SK-N-SH (cell line): ENCODE data around the gene DIAPH1.

ENCODE experiments used
- CTCF ChIP-seq: fragments of 200-600 bp; sonication (generic); IDR thresholded peaks from 2 replicates; pipeline ENCODE4 v1.6.1; 2017; ENCODE audit warnings: antibody characterized with exemption, mild to moderate bottlenecking, moderate library complexity
- EZH2phosphoT487 ChIP-seq: fragments of 200-600 bp; sonication (generic); IDR thresholded peaks from 2 replicates; pipeline ENCODE4 v1.6.1; 2017; ENCODE audit warnings: low read depth, mixed run types, mild to moderate bottlenecking, antibody characterized with exemption, moderate library complexity, borderline replicate concordance
- MAX ChIP-seq: IDR thresholded peaks from 2 replicates; pipeline ENCODE4 v1.4.0; 2012; ENCODE audit warnings: low read depth
- POLR2AphosphoS5 ChIP-seq: IDR thresholded peaks from 2 replicates; pipeline ENCODE4 v1.6.1; 2012; ENCODE audit warnings: low read depth, low read length
- RAD21 ChIP-seq: IDR thresholded peaks from 2 replicates; pipeline ENCODE4 v1.6.1; 2012; ENCODE audit warnings: mild to moderate bottlenecking, low read length
- RFX5 ChIP-seq: IDR thresholded peaks from 2 replicates; pipeline ENCODE4 v1.6.1; 2012; ENCODE audit warnings: mild to moderate bottlenecking, improper control_type of control experiment, low read length
- SIN3A ChIP-seq: IDR thresholded peaks from 2 replicates; pipeline ENCODE4 v1.6.1; 2012; ENCODE audit warnings: low read depth, mild to moderate bottlenecking, low read length, moderate library complexity, borderline replicate concordance
- TAF1 ChIP-seq: IDR thresholded peaks from 2 replicates; pipeline ENCODE4 v1.6.1; 2012; ENCODE audit warnings: low read depth, mild to moderate bottlenecking, low read length, moderate library complexity, borderline replicate concordance
- TCF12 ChIP-seq: IDR thresholded peaks from 2 replicates; pipeline ENCODE4 v1.4.0; 2012
- USF2 ChIP-seq: fragments of 150-350 bp; IDR thresholded peaks from 2 replicates; pipeline ENCODE4 v1.6.1; 2017; ENCODE audit warnings: antibody characterized with exemption, low read length, low read depth, borderline replicate concordance
- YY1 ChIP-seq: IDR thresholded peaks from 2 replicates; pipeline ENCODE4 v1.4.0; 2012; ENCODE audit warnings: low read depth, mild to moderate bottlenecking

GRCh38 chr5:141639357-141640050, 20.7 kb upstream of the DIAPH1 start:
- TF ChIP-seq SIN3A (no peak), USF2 (no peak), TAF1 (no peak), CTCF (no peak), POLR2AphosphoS5 (no peak), TCF12 (no peak), MAX (no peak), EZH2phosphoT487 (no peak), RAD21 (no peak), YY1 (no peak), RFX5 (no peak)
